Ishikawa (cell line): ENCODE data around the gene ZNF829.
A peak's percentile ranks its signal among the peaks of the same experiment; 100 is the strongest.

Experiments
- CEBPB ChIP-seq: IDR thresholded peaks from 2 replicates; pipeline ENCODE4 v1.6.1; 2012
- CREB1 ChIP-seq: IDR thresholded peaks from 2 replicates; pipeline ENCODE4 v1.6.1; 2012; ENCODE audit warnings: low read depth
- EGR1 ChIP-seq: IDR thresholded peaks from 2 replicates; pipeline ENCODE4 v1.6.1; 2012
- EP300 ChIP-seq: IDR thresholded peaks from 2 replicates; pipeline ENCODE4 v1.6.1; 2012; ENCODE audit warnings: borderline replicate concordance
- MAX ChIP-seq: IDR thresholded peaks from 2 replicates; pipeline ENCODE4 v1.6.1; 2012
- NFIC ChIP-seq: IDR thresholded peaks from 2 replicates; pipeline ENCODE4 v1.6.1; 2012
- REST ChIP-seq: IDR thresholded peaks from 2 replicates; pipeline ENCODE4 v1.6.1; 2012; ENCODE audit warnings: low read depth, mild to moderate bottlenecking
- TAF1 ChIP-seq: IDR thresholded peaks from 2 replicates; pipeline ENCODE4 v1.6.1; 2012; ENCODE audit warnings: low read depth, mild to moderate bottlenecking
- TCF12 ChIP-seq: IDR thresholded peaks from 2 replicates; pipeline ENCODE4 v1.6.1; 2012; ENCODE audit warnings: low read depth
- USF1 ChIP-seq: IDR thresholded peaks from 2 replicates; pipeline ENCODE4 v1.6.1; 2012

GRCh38 chr19:36849701-36850558, 66.2 kb downstream of the ZNF829 start:
- TF ChIP-seq TCF12 (no peak), NFIC (no peak), CEBPB (no peak), EGR1 (no peak), EP300 (no peak), MAX (0 out of 2 replicates have a peak, but pooled peaks have one; percentile 12), TAF1 (no peak; the same call in 1 of the 2 replicates), USF1 (no peak), REST (no peak), CREB1 (no peak)
